Endothelial cell of umbilical vein (primary cell): ENCODE data around the gene SLC7A10. TPM values are rescaled to one million over a fixed set of nuclear protein-coding genes. Genes with fewer than 3 reads are reported as not detected.

Source experiments
- BruUV-seq: library from RNA; stranded (reverse); fragments of 400-500 nt; replicated peaks from 2 replicates; lab custom pipeline; 2021; lab: Mats Ljungman, UMichigan
- CTCF ChIA-PET: fragments of 300-600, 350-600 bp; sonication (Branson Sonifier 250); formaldehyde crosslinking; loops from one replicate; lab custom pipeline; 2021; ENCODE audit warnings: antibody characterized with exemption, inconsistent platforms; lab: Charles Lee
- POLR2A ChIA-PET: fragments of 300-600, 350-600 bp; sonication (Branson Sonifier 250); formaldehyde crosslinking; loops from one replicate; lab custom pipeline; 2021; ENCODE audit warnings: antibody characterized with exemption, inconsistent platforms; lab: Charles Lee
- DNase-seq: peaks from one replicate; pipeline ENCODE4 v3.0.0-alpha.2; 2011; ENCODE audit warnings: low read depth, low spot score
- FAIRE-seq: peaks from 2 replicates; lab custom pipeline; 2011; peaks lifted over from hg19 to GRCh38; lab: Jason Lieb, UNC
- H2AFZ ChIP-seq: 2 replicates; pipeline ENCODE4 v1.6.0; 2012; ENCODE audit warnings: low read depth, low read length, control low read depth, inconsistent platforms
- H3K27ac ChIP-seq: 2 replicates; pipeline ENCODE4 v1.5.1; 2011; ENCODE audit warnings: low read depth, mild to moderate bottlenecking, control low read depth, low read length, moderate library complexity; ENCODE audit not compliant: insufficient read depth
- H3K27me3 ChIP-seq, 2 experiments: 2 replicates each; pipeline versions ENCODE4 v1.6.0 to v1.6.1; 2011; ENCODE audit warnings: low read length in 2 of 2, mixed read lengths in 1 of 2; ENCODE audit not compliant: control insufficient read depth in 2 of 2, insufficient read depth in 2 of 2
- H3K36me3 ChIP-seq, 2 experiments: 2 replicates in 1 of 2; 3 replicates in 1 of 2; pipeline ENCODE4 v1.5.1; 2011; ENCODE audit warnings: low read length in 2 of 2, mild to moderate bottlenecking in 1 of 2, moderate library complexity in 1 of 2; ENCODE audit not compliant: control insufficient read depth in 2 of 2, insufficient read depth in 2 of 2; ENCODE audit errors: extremely low read depth in 1 of 2
- H3K4me1 ChIP-seq: 3 replicates; pipeline ENCODE4 v1.5.1; 2011; ENCODE audit warnings: mild to moderate bottlenecking, low read length; ENCODE audit not compliant: control insufficient read depth, insufficient read depth; ENCODE audit errors: extremely low read depth
- H3K4me2 ChIP-seq: 2 replicates; pipeline ENCODE4 v1.6.1; 2011; ENCODE audit warnings: low read length, control low read depth, mixed read lengths; ENCODE audit not compliant: insufficient read depth
- H3K4me3 ChIP-seq, 3 experiments: fragments of 200-600 bp in 1 of 3; sonication (generic), shearing (Covaris generic) in 1 of 3; replicated peaks in 1 of 3; 2 replicates each; pipeline ENCODE4 v1.5.1; 2011 to 2016; ENCODE audit warnings: control low read depth in 3 of 3, low read length in 3 of 3, mild to moderate bottlenecking in 2 of 3, inconsistent platforms in 1 of 3, low read depth in 1 of 3, moderate library complexity in 1 of 3; ENCODE audit not compliant: insufficient read depth in 1 of 3
- H3K79me2 ChIP-seq: 2 replicates; pipeline ENCODE4 v1.6.0; 2012; ENCODE audit warnings: low read length, inconsistent platforms; ENCODE audit not compliant: control insufficient read depth, insufficient read depth
- H3K9ac ChIP-seq: replicated peaks from 2 replicates; pipeline ENCODE3; 2011; ENCODE audit warnings: low read length, control low read depth; ENCODE audit not compliant: insufficient read depth; ENCODE audit errors: extremely low read depth
- H3K9me1 ChIP-seq: replicated peaks from 3 replicates; pipeline ENCODE4 v1.6.0; 2011; ENCODE audit warnings: mild to moderate bottlenecking, low read length; ENCODE audit not compliant: control insufficient read depth, insufficient read depth; ENCODE audit errors: extremely low read depth
- H3K9me3 ChIP-seq: replicated peaks from 2 replicates; pipeline ENCODE4 v1.5.1; 2012; ENCODE audit warnings: low read length, inconsistent platforms; ENCODE audit not compliant: control insufficient read depth, insufficient read depth
- H4K20me1 ChIP-seq: replicated peaks from 2 replicates; pipeline ENCODE3; 2011; ENCODE audit warnings: mild to moderate bottlenecking, low read length; ENCODE audit not compliant: control insufficient read depth, insufficient read depth; ENCODE audit errors: extremely low read depth
- CTCF ChIP-seq, 2 donors: IDR thresholded peaks; 1 replicate in 1 of 2; 2 replicates in 1 of 2; pipeline ENCODE4 v1.5.1; 2011; ENCODE audit warnings: low read length in 2 of 2, mild to moderate bottlenecking in 2 of 2, moderate library complexity in 2 of 2, control low read depth in 1 of 2, inconsistent platforms in 1 of 2, low read depth in 1 of 2; ENCODE audit not compliant: insufficient read depth in 1 of 2; ENCODE audit errors: extremely low read depth in 1 of 2
- EZH2 ChIP-seq: IDR thresholded peaks from 2 replicates; pipeline ENCODE4 v1.6.1; 2012; ENCODE audit warnings: borderline replicate concordance, low read depth, mild to moderate bottlenecking, moderate library complexity, low read length, inconsistent platforms; ENCODE audit not compliant: severe bottlenecking
- FOS ChIP-seq: IDR thresholded peaks from 2 replicates; pipeline ENCODE4 v1.6.1; 2011; ENCODE audit warnings: mild to moderate bottlenecking, low read length, moderate library complexity, borderline replicate concordance; ENCODE audit not compliant: insufficient read depth
- GATA2 ChIP-seq: IDR thresholded peaks from 2 replicates; pipeline ENCODE4 v1.7.0; 2011; ENCODE audit warnings: low read depth, mild to moderate bottlenecking, moderate library complexity, mixed read lengths, low read length; ENCODE audit not compliant: insufficient read length, insufficient read depth
- JUN ChIP-seq: IDR thresholded peaks from 2 replicates; pipeline ENCODE4 v1.6.1; 2011; ENCODE audit warnings: borderline replicate concordance, low read depth; ENCODE audit not compliant: insufficient read length, insufficient read depth
- MAX ChIP-seq: IDR thresholded peaks from 2 replicates; pipeline ENCODE4 v1.6.1; 2011; ENCODE audit not compliant: insufficient read depth, insufficient read length
- MYC ChIP-seq: IDR thresholded peaks from one replicate; pipeline ENCODE4 v1.6.1; 2011; ENCODE audit warnings: mild to moderate bottlenecking, low read depth, low read length
- POLR2A ChIP-seq: IDR thresholded peaks from 2 replicates; pipeline ENCODE4 v1.6.1; 2012; ENCODE audit warnings: low read depth, mild to moderate bottlenecking, control low read depth, low read length
- POLR2AphosphoS5 ChIP-seq: IDR thresholded peaks from 2 replicates; pipeline ENCODE4 v1.6.1; 2012; ENCODE audit warnings: low read depth, mild to moderate bottlenecking, control low read depth, low read length, moderate library complexity; ENCODE audit not compliant: insufficient read depth
- dilution Hi-C: fragments of 300-500 bp; cut with MboI; formaldehyde crosslinking; loops from one replicate; pipeline ENCODE4 v1.15.0; 2019; ENCODE audit warnings: low sequenced_read_pairs; ENCODE audit not compliant: extremely low pct_ligation_motif_present
- intact Hi-C: fragments of 100-400 bp; cut with micrococcal nuclease; formaldehyde crosslinking; loops from one replicate; pipeline ENCODE4 v1.10.0; 2022
- polyA plus RNA-seq, 4 experiments: library from polyadenylated mRNA; depleted of rRNA in 3 of 4; stranded (reverse) in 3 of 4; unstranded in 1 of 4; fragments of >200 nt; gene quantifications; 2 replicates each; pipeline versions ENCODE4 v1.2.1 to v1.2.3, GENCODE V29; 2011 to 2012; ENCODE audit warnings: missing spikeins in 1 of 4
- total RNA-seq: library from RNA; stranded (reverse); gene quantifications from 2 replicates; pipeline ENCODE4 v1.2.3, GENCODE V29; 2021

The SLC7A10 gene
- total and polyA plus RNA-seq, 2 donors (not counting 3 experiments of a cell fraction or from before 2014, with no cell fraction given): not detected

- ChIA-PET CTCF (interaction anchor here (0.7 to 1.1 kb wide), 3 partner anchors 8 to 83 kb away, joined by 3 read pairs; no protein-coding TSS in a partner anchor), POLR2A (no interaction called here)
- peaks cover 29 to 39% of the 10 kb centered on the region in 2 experiments for H3K27me3 ChIP-seq
- no peak overlapping the region for H3K9ac ChIP-seq
- TF ChIP-seq POLR2AphosphoS5 (no peak), JUN (no peak), MYC (no peak), EZH2 (no peak), GATA2 (no peak), FOS (no peak), CTCF (IDR thresholded peaks at IDR 0.05; ENCODE audit: extremely low read depth in 1 of 2, insufficient read depth in 1 of 2, low read depth in 1 of 2, low read length in 2 of 2) (no peak), MAX (no peak), POLR2A (no peak)
- no peak overlapping the region for H3K4me2 ChIP-seq
- dilution Hi-C loops (no loop called here), intact Hi-C loops (no loop called here)
- no peak overlapping the region for H3K4me3 ChIP-seq
- no peaks in the 10 kb centered on the region for H3K4me1 ChIP-seq
- no peak overlapping the region for H2AFZ ChIP-seq
- H4K20me1 ChIP-seq: no peaks in the 10 kb centered on the region
- no peaks in the 10 kb centered on the region for H3K79me2 ChIP-seq
- H3K27ac ChIP-seq: no peak overlapping the region
- no peaks in the 10 kb centered on the region for H3K9me1 ChIP-seq
- no peaks in the 10 kb centered on the region for H3K36me3 ChIP-seq
- DNase-seq (no peak), FAIRE-seq (no peak)
- no TSS peak for BruUV-seq
- no peaks in the 10 kb centered on the region for H3K9me3 ChIP-seq
Measured at GRCh38 chr19:33227242-33227650, 1.6 kb upstream of the SLC7A10 start.
